H1 (cell line): ENCODE measurements around the gene EXOSC10. TPM values are rescaled to one million over a fixed set of nuclear protein-coding genes. Genes with fewer than 3 reads are reported as not detected.

ENCODE experiments used
- CTCF ChIA-PET: fragments of 300-600 bp; sonication (Branson Sonifier 250); formaldehyde crosslinking; loops from one replicate; lab custom pipeline; 2021; ENCODE audit not compliant: partially characterized antibody; lab: Charles Lee
- POLR2A ChIA-PET: fragments of 300-600 bp; sonication (Branson Sonifier 250); formaldehyde crosslinking; loops from one replicate; lab custom pipeline; 2021; ENCODE audit warnings: inconsistent platforms; ENCODE audit not compliant: partially characterized antibody; lab: Charles Lee
- DNase-seq, 2 experiments: peaks; one replicate each; pipeline versions ENCODE4 v3.0.0 to v3.0.0-alpha.2; 2010 to 2022; ENCODE audit warnings: low spot score in 2 of 2, low read depth in 1 of 2, mixed read lengths in 1 of 2
- FAIRE-seq: peaks from 2 replicates; lab custom pipeline; 2011; peaks lifted over from hg19 to GRCh38; lab: Jason Lieb, UNC
- H2AFZ ChIP-seq: 2 replicates; pipeline ENCODE4 v1.8.1; 2012; ENCODE audit warnings: low read length, inconsistent platforms
- H2AK5ac ChIP-seq: 2 replicates; pipeline ENCODE4 v1.6.1; 2013; ENCODE audit warnings: low read depth, low read length
- H2BK120ac ChIP-seq: replicated peaks from 2 replicates; pipeline ENCODE3; 2013; ENCODE audit warnings: low read depth, low read length, inconsistent platforms
- H2BK12ac ChIP-seq: 2 replicates; pipeline ENCODE4 v1.6.1; 2013; ENCODE audit warnings: low read depth, low read length
- H2BK15ac ChIP-seq: 2 replicates; pipeline ENCODE4 v1.6.1; 2013; ENCODE audit warnings: low read length
- H2BK20ac ChIP-seq: 2 replicates; pipeline ENCODE4 v1.6.1; 2013; ENCODE audit warnings: low read length
- H2BK5ac ChIP-seq: 2 replicates; pipeline ENCODE4 v1.6.1; 2013; ENCODE audit warnings: low read depth, low read length
- H3K14ac ChIP-seq: 2 replicates; pipeline ENCODE4 v1.6.1; 2013; ENCODE audit warnings: inconsistent platforms; ENCODE audit not compliant: insufficient read length
- H3K18ac ChIP-seq: 2 replicates; pipeline ENCODE4 v1.6.1; 2013; ENCODE audit warnings: low read length; ENCODE audit errors: extremely low read depth
- H3K23ac ChIP-seq: 2 replicates; pipeline ENCODE4 v1.6.1; 2013; ENCODE audit warnings: inconsistent platforms; ENCODE audit not compliant: insufficient read length
- H3K23me2 ChIP-seq: 2 replicates; pipeline ENCODE4 v1.6.1; 2013; ENCODE audit warnings: low read depth, low read length
- H3K27ac ChIP-seq: 2 replicates; pipeline ENCODE4 v1.6.1; 2011; ENCODE audit warnings: low read depth, low read length, inconsistent platforms
- H3K27me3 ChIP-seq, 4 experiments: replicated peaks in 1 of 4; 1 replicate in 1 of 4; 2 replicates in 3 of 4; pipeline versions ENCODE4 v1.6.1 to v1.8.1; 2011 to 2013; ENCODE audit warnings: low read length in 3 of 4, mild to moderate bottlenecking in 3 of 4, inconsistent platforms in 2 of 4, mixed read lengths in 2 of 4, moderate library complexity in 1 of 4; ENCODE audit not compliant: control insufficient read depth in 3 of 4, insufficient read depth in 3 of 4; ENCODE audit errors: extremely low read depth in 1 of 4
- H3K36me3 ChIP-seq, 4 experiments: 2 replicates each; pipeline versions ENCODE4 v1.6.1 to v1.8.1; 2011 to 2013; ENCODE audit warnings: mild to moderate bottlenecking in 4 of 4, low read length in 3 of 4, moderate library complexity in 2 of 4, control low read depth in 1 of 4, inconsistent platforms in 1 of 4; ENCODE audit not compliant: insufficient read depth in 4 of 4, control insufficient read depth in 2 of 4
- H3K4ac ChIP-seq: replicated peaks from 2 replicates; pipeline ENCODE3; 2013; ENCODE audit warnings: low read length, low read depth, mixed read lengths, inconsistent platforms; ENCODE audit not compliant: insufficient read length
- H3K4me1 ChIP-seq, 4 experiments: replicated peaks in 1 of 4; 1 replicate in 1 of 4; 2 replicates in 3 of 4; pipeline versions ENCODE4 v1.6.1 to v1.8.1; 2011 to 2013; ENCODE audit warnings: low read length in 3 of 4, inconsistent platforms in 2 of 4, mixed read lengths in 1 of 4; ENCODE audit not compliant: insufficient read depth in 4 of 4, control insufficient read depth in 3 of 4
- H3K4me2 ChIP-seq, 2 experiments: 2 replicates each; pipeline versions ENCODE4 v1.6.1 to v1.8.1; 2011 to 2013; ENCODE audit warnings: low read depth in 2 of 2, low read length in 2 of 2, control low read depth in 1 of 2, inconsistent platforms in 1 of 2, mild to moderate bottlenecking in 1 of 2; ENCODE audit not compliant: insufficient read depth in 1 of 2
- H3K4me3 ChIP-seq, 4 experiments: fragments of 200-600, 300-600 bp in 1 of 4; sonication (generic), shearing (Covaris generic), sonication (Bioruptor Twin) in 1 of 4; 2 replicates each; pipeline versions ENCODE4 v1.5.1 to v1.8.1; 2011 to 2016; ENCODE audit warnings: low read length in 4 of 4, low read depth in 3 of 4, control low read depth in 2 of 4, inconsistent platforms in 2 of 4, mild to moderate bottlenecking in 2 of 4, mixed read lengths in 1 of 4, moderate library complexity in 1 of 4; ENCODE audit not compliant: insufficient read depth in 2 of 4; ENCODE audit errors: extremely low read depth in 1 of 4
- H3K56ac ChIP-seq: replicated peaks from 2 replicates; pipeline ENCODE3; 2013; ENCODE audit warnings: low read depth, mild to moderate bottlenecking, mixed read lengths, low read length, inconsistent platforms; ENCODE audit not compliant: insufficient read length
- H3K79me1 ChIP-seq: 2 replicates; pipeline ENCODE4 v1.6.1; 2013; ENCODE audit warnings: low read depth, low read length, control low read depth
- H3K79me2 ChIP-seq, 2 experiments: 2 replicates each; pipeline versions ENCODE4 v1.6.1 to v1.8.1; 2012 to 2013; ENCODE audit warnings: low read length in 2 of 2, mild to moderate bottlenecking in 2 of 2, inconsistent platforms in 1 of 2; ENCODE audit not compliant: insufficient read depth in 2 of 2, control insufficient read depth in 1 of 2
- H3K9ac ChIP-seq, 4 experiments: replicated peaks in 1 of 4; 1 replicate in 1 of 4; 2 replicates in 3 of 4; pipeline versions ENCODE4 v1.6.1 to v1.8.1; 2011 to 2013; ENCODE audit warnings: low read depth in 3 of 4, low read length in 3 of 4, control low read depth in 2 of 4, mild to moderate bottlenecking in 2 of 4, moderate library complexity in 2 of 4, inconsistent platforms in 1 of 4; ENCODE audit errors: extremely low read depth in 1 of 4
- H3K9me3 ChIP-seq, 2 experiments: 2 replicates each; pipeline versions ENCODE4 v1.6.1 to v1.8.1; 2012 to 2013; ENCODE audit warnings: mild to moderate bottlenecking in 2 of 2, moderate library complexity in 2 of 2, control low read depth in 1 of 2, inconsistent platforms in 1 of 2, low read depth in 1 of 2, low read length in 1 of 2, mixed read lengths in 1 of 2; ENCODE audit not compliant: insufficient read depth in 2 of 2
- H4K20me1 ChIP-seq, 2 experiments: replicated peaks in 1 of 2; 2 replicates each; pipeline versions ENCODE3 to v1.8.1; 2011 to 2013; ENCODE audit warnings: inconsistent platforms in 2 of 2, low read length in 2 of 2, mild to moderate bottlenecking in 1 of 2; ENCODE audit not compliant: insufficient read depth in 2 of 2, control insufficient read depth in 1 of 2
- H4K5ac ChIP-seq: 2 replicates; pipeline ENCODE4 v1.6.1; 2013; ENCODE audit warnings: low read length, low read depth, mixed read lengths, inconsistent platforms; ENCODE audit not compliant: insufficient read length
- H4K8ac ChIP-seq: 2 replicates; pipeline ENCODE4 v1.8.0; 2013; ENCODE audit warnings: mild to moderate bottlenecking, moderate library complexity, low read length, inconsistent platforms; ENCODE audit not compliant: insufficient read depth; ENCODE audit errors: extremely low read depth
- H4K91ac ChIP-seq: replicated peaks from 2 replicates; pipeline ENCODE3; 2013; ENCODE audit warnings: low read length, mixed read lengths, inconsistent platforms; ENCODE audit not compliant: insufficient read length
- FOSL1 ChIP-seq: IDR thresholded peaks from 2 replicates; pipeline ENCODE4 v1.6.1; 2011; ENCODE audit warnings: mild to moderate bottlenecking, low read depth, low read length, moderate library complexity; ENCODE audit not compliant: insufficient read depth
- RXRA ChIP-seq: IDR thresholded peaks from 2 replicates; pipeline ENCODE4 v1.6.1; 2011; ENCODE audit warnings: low read depth, mild to moderate bottlenecking, low read length, moderate library complexity; ENCODE audit not compliant: insufficient read depth
- SIRT6 ChIP-seq: IDR thresholded peaks from one replicate; pipeline ENCODE4 v1.7.1; 2012; ENCODE audit warnings: low read length, inconsistent platforms
- whole genome bisulfite sequencing, 2 experiments: shearing (Covaris generic) in 1 of 2; methylation state at CpG; one replicate each; pipeline versions ENCODE4 v1.1.6 to v1.1.7; 2013 to 2015; ENCODE audit warnings: low lambda C conversion rate in 2 of 2, mixed read lengths in 2 of 2, inconsistent platforms in 1 of 2, low coverage in 1 of 2, missing lambda C conversion rate in 1 of 2; ENCODE audit not compliant: insufficient replicate concordance in 2 of 2, insufficient coverage in 1 of 2, insufficient read length in 1 of 2; ENCODE audit errors: extremely low coverage in 1 of 2, missing lambda C conversion rate in 1 of 2; 5-methylcytosine and 5-hydroxymethylcytosine counted together
- polyA plus RNA-seq, 7 experiments: library from polyadenylated mRNA; depleted of rRNA in 3 of 7; stranded (reverse) in 5 of 7; unstranded in 2 of 7; fragments of >200 nt in 5 of 7; fragments of 200-250 nt in 2 of 7; gene quantifications; 1 replicate in 5 of 7; 2 replicates in 1 of 7; 4 replicates in 1 of 7; pipeline versions ENCODE4 v1.2.1 to v1.2.3, GENCODE V29; 2011 to 2013; ENCODE audit warnings: missing spikeins in 2 of 7, mixed read lengths in 2 of 7
- total RNA-seq: library from RNA; stranded (reverse); fragmentation: NEBNext Ultra II Directional; extraction: Animal tissue kit (Norgen Biotek cat#: 25700); gene quantifications from 2 replicates; pipeline ENCODE4 v1.2.1, GENCODE V29; 2021

Gene EXOSC10
- total and polyA plus RNA-seq, 2 of the 8 experiments (the other 6 are each of a cell fraction or from before 2014, with no cell fraction given), result 57.9 to 86.1 TPM

DNA sequence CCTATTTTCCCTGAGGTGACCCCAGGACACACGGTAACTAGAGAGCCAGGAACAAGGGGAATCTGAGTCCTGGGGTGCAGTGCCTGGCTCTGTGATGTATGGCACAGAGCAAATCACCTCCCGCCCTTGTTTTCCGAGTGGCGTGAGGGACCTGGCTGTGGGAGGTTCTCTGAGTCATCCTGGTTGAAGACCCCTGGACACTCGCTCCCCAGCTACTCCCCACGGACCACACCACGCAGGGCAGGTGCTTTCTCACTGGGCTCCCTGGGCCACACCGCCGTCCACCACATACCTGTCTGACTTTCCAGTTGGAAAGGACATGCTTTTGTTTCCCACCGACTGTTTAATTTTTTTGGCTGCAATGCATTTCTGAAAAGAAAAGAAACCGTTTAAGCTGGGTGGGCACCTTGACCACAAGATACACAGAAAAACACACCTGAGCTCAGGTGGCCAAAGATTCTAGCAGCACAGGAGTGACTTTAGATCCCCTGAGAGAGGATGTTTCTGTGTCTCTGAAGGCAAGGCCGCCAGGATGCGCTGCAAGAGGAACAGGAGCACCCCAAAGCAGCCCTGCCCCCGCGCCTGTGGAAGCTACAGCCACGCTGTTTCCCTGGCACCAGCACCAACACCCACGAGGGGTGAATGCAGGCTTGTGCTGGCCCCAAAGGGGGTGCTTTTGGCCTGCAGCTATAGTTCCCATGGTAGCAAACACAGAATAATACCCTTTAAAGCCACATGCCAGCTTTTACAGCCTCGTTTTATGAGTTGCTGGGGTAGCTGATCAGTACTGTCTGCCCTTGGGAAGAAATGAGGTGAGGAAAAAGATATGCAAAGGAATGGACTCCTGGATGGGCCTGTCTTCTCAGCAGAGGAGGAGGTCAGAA, 31.7 kb downstream of the EXOSC10 start:
- Histone ChIP-seq H3K79me2 (no peaks in the 10 kb centered on the region), H2BK15ac (no peak overlapping the region), H4K91ac (no peak overlapping the region), H3K18ac (no peak overlapping the region), H3K9me3 (no peaks in the 10 kb centered on the region), H2BK120ac (no peak overlapping the region), H2BK12ac (no peak overlapping the region), H4K20me1 (peaks cover 0 to 10% of the 10 kb centered on the region in 2 experiments), H3K4me2 (no peak overlapping the region), H3K27me3 (no peaks in the 10 kb centered on the region; a peak in 1 of 7 replicates), H3K23me2 (no peaks in the 10 kb centered on the region), H2BK20ac (no peak overlapping the region), H3K9ac (no peak overlapping the region), H3K14ac (no peak overlapping the region), H3K56ac (no peak overlapping the region), H3K36me3 (peaks cover 35 to 75% (median 68%) of the 10 kb centered on the region in 4 experiments), H3K79me1 (no peaks in the 10 kb centered on the region; the same call in 1 of the 2 replicates), H4K5ac (no peak overlapping the region), H2AK5ac (no peak overlapping the region), H4K8ac (peak overlapping the region; percentile 78; the same call in 1 of the 2 replicates), H3K4ac (no peak overlapping the region), H2BK5ac (no peak overlapping the region), H2AFZ (no peak overlapping the region), H3K27ac (no peak overlapping the region), H3K23ac (no peak overlapping the region), H3K4me3 (no peak overlapping the region), H3K4me1 (no peaks in the 10 kb centered on the region)
- CTCF ChIA-PET, result interaction anchor here (1.1 to 8.6 kb wide), 3 partner anchors 10 to 34 kb away, joined by 3 to 58 read pairs (median 46); no protein-coding TSS in a partner anchor
- POLR2A ChIA-PET, result interaction anchor here (1.0 to 3.8 kb wide), 5 partner anchors 9 to 26 kb away, joined by 3 to 18 read pairs (median 4); no protein-coding TSS in a partner anchor
- no peak for TF ChIP-seq RXRA
- TF ChIP-seq SIRT6, result no peak
- no peak for TF ChIP-seq FOSL1
- 94% methylated on average over 18 of the region's 18 CpGs; no CpG with 5 or more reads in 1 of the 2 experiments for WGBS, 2 experiments
- FAIRE-seq (no peak), DNase-seq (no peak)
